Epithelial cell of esophagus (primary cell): ENCODE measurements around the gene PLCB1.
"Not testable (repeated sequence)": the region's sequence is repeated elsewhere in the genome, so short reads cannot be mapped to it uniquely, and the experiment has no call there.

ENCODE experiments used
- DNase-seq: peaks from one replicate; pipeline ENCODE4 v3.0.0; 2010; ENCODE audit warnings: low read depth
- H3K4me3 ChIP-seq: 2 replicates; pipeline ENCODE4 v1.5.1; 2011; ENCODE audit warnings: mild to moderate bottlenecking, low read length, control low read depth
- TF ChIP-seq, protein P1 (sequence below): IDR thresholded peaks from 2 replicates; pipeline ENCODE4 v1.5.1; 2011; ENCODE audit warnings: low read depth, mild to moderate bottlenecking, low read length, control low read depth, inconsistent platforms; ENCODE audit not compliant: insufficient read depth; ENCODE audit errors: missing control alignments

The PLCB1 gene

GRCh38 chr20:8581446-8582183 is 449.5 kb downstream of the PLCB1 start:
- TF ChIP-seq, protein P1, sequence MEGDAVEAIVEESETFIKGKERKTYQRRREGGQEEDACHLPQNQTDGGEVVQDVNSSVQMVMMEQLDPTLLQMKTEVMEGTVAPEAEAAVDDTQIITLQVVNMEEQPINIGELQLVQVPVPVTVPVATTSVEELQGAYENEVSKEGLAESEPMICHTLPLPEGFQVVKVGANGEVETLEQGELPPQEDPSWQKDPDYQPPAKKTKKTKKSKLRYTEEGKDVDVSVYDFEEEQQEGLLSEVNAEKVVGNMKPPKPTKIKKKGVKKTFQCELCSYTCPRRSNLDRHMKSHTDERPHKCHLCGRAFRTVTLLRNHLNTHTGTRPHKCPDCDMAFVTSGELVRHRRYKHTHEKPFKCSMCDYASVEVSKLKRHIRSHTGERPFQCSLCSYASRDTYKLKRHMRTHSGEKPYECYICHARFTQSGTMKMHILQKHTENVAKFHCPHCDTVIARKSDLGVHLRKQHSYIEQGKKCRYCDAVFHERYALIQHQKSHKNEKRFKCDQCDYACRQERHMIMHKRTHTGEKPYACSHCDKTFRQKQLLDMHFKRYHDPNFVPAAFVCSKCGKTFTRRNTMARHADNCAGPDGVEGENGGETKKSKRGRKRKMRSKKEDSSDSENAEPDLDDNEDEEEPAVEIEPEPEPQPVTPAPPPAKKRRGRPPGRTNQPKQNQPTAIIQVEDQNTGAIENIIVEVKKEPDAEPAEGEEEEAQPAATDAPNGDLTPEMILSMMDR = no peak
- no peak for DNase-seq

GRCh38 chr20:8583012-8583565 is 451.0 kb downstream of the PLCB1 start:
- DNase-seq = no peak
- TF ChIP-seq, protein P1 = no peak
- H3K4me3 ChIP-seq = no peak overlapping the region

More at GRCh38 chr20:8581446-8582183, 449.5 kb downstream of the PLCB1 start:
- H3K4me3 ChIP-seq = no peak overlapping the region

GRCh38 chr20:8583566-8584043 is 451.5 kb downstream of the PLCB1 start:
- H3K4me3 ChIP-seq = no peak overlapping the region

GRCh38 chr20:8587251-8587650 is 455.2 kb downstream of the PLCB1 start:
- TF ChIP-seq, protein P1 = no peak
- H3K4me3 ChIP-seq = no peak overlapping the region
- no peak for DNase-seq

More at GRCh38 chr20:8583566-8584043, 451.5 kb downstream of the PLCB1 start:
- TF ChIP-seq, protein P1 = no peak
- DNase-seq = no peak

DNA sequence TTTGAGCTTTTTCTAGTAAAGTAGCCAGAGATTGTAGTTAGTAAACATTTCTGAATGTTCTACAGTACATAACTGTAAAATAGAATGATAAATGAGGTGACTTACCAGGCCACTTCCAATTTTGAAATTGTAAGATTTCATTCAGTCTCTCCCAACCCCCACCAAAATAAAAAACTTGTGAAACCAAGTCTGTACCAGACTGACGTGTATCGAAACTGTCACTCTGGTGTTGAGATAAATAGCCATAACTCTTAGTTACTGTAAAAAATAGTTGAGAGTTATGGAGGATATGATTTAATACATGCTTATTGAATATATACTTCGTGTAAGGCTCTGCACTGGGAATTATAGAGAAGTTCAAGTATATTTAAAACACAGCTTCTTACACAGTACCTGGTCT is 455.7 kb downstream of the PLCB1 start:
- TF ChIP-seq, protein P1 = no peak
- no peak for DNase-seq

DNA sequence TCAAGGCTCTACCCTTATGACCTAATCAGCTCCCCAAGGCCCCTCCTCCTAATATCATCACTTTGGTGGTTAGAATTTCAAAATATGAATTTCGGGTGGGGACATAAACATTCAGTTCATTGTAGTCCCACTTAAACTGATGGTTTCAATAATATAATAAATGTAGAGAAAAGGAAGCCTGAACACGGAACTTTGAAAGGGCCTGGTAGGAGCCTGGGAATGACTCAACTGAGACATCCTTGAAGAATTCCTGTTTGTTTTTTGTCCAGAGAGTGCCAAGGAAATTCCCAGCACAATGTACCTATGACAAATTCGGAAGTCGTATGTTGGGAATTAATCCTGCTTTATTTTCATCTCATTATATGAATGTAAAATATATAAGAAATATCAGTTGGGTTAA is 457.9 kb downstream of the PLCB1 start:
- H3K4me3 ChIP-seq = no peak overlapping the region
- TF ChIP-seq, protein P1 = no peak
- peak; percentile 19 for DNase-seq

More for the DNA sequence above, 455.7 kb downstream of the PLCB1 start:
- H3K4me3 ChIP-seq = no peak overlapping the region

GRCh38 chr20:8600910-8601541 is 469.0 kb downstream of the PLCB1 start:
- not testable (repeated sequence) for H3K4me3 ChIP-seq, DNase-seq
